WTC11 (cell line): ENCODE measurements around the gene TRDMT1. TPM values are rescaled to one million over a fixed set of nuclear protein-coding genes. Genes with fewer than 3 reads are reported as not detected.

Experiments used
- ATF1 ChIP-seq: sonication (generic); formaldehyde crosslinking; IDR thresholded peaks from 2 replicates; pipeline ENCODE4 v1.8.1; 2023; ENCODE audit warnings: mild to moderate bottlenecking, moderate library complexity, missing genetic modification reagents
- ATF6 ChIP-seq: sonication (generic); formaldehyde crosslinking; IDR thresholded peaks from 2 replicates; pipeline ENCODE4 v1.8.1; 2023; ENCODE audit warnings: mild to moderate bottlenecking, missing genetic modification reagents
- CREB1 ChIP-seq: sonication (generic); formaldehyde crosslinking; IDR thresholded peaks from 2 replicates; pipeline ENCODE4 v1.8.0; 2023; ENCODE audit warnings: mild to moderate bottlenecking, missing genetic modification reagents
- E2F1 ChIP-seq: sonication (generic); formaldehyde crosslinking; IDR thresholded peaks from 2 replicates; pipeline ENCODE4 v1.8.0; 2022; ENCODE audit warnings: mild to moderate bottlenecking, missing genetic modification reagents
- ELF4 ChIP-seq: sonication (generic); formaldehyde crosslinking; IDR thresholded peaks from 2 replicates; pipeline ENCODE4 v1.8.1; 2022; ENCODE audit warnings: low read depth, mild to moderate bottlenecking, moderate library complexity, missing genetic modification reagents
- ESRRA ChIP-seq: sonication (generic); formaldehyde crosslinking; IDR thresholded peaks from 2 replicates; pipeline ENCODE4 v1.8.1; 2022; ENCODE audit warnings: mild to moderate bottlenecking, missing genetic modification reagents, borderline replicate concordance
- JAZF1 ChIP-seq: fragments of 250-450 bp; sonication (Bioruptor Pico); IDR thresholded peaks from 2 replicates; pipeline ENCODE4 v1.9.0; 2021; ENCODE audit warnings: moderate library complexity, mild to moderate bottlenecking, inconsistent platforms
- MAX ChIP-seq: sonication (generic); formaldehyde crosslinking; IDR thresholded peaks from 2 replicates; pipeline ENCODE4 v1.8.0; 2022; ENCODE audit warnings: mild to moderate bottlenecking, missing genetic modification reagents
- MXD4 ChIP-seq: fragments of 250-450 bp; sonication (Bioruptor Pico); IDR thresholded peaks from 2 replicates; pipeline ENCODE4 v1.8.0; 2021; ENCODE audit warnings: mild to moderate bottlenecking, moderate library complexity, borderline replicate concordance
- MYBL2 ChIP-seq: sonication (generic); formaldehyde crosslinking; IDR thresholded peaks from 2 replicates; pipeline ENCODE4 v1.8.1; 2023; ENCODE audit warnings: mild to moderate bottlenecking, moderate library complexity, missing genetic modification reagents
- STAT6 ChIP-seq: sonication (generic); formaldehyde crosslinking; conservative IDR thresholded peaks from 2 replicates; pipeline ENCODE4 v1.8.1; 2023; ENCODE audit warnings: mild to moderate bottlenecking, low read depth, missing genetic modification reagents, moderate library complexity
- TEAD1 ChIP-seq: sonication (generic); formaldehyde crosslinking; IDR thresholded peaks from 2 replicates; pipeline ENCODE4 v1.8.0; 2022; ENCODE audit warnings: mild to moderate bottlenecking, missing genetic modification reagents
- TEAD4 ChIP-seq: sonication (generic); formaldehyde crosslinking; IDR thresholded peaks from 2 replicates; pipeline ENCODE4 v1.8.0; 2022; ENCODE audit warnings: mild to moderate bottlenecking, missing genetic modification reagents
- ZNF317 ChIP-seq: sonication (generic); formaldehyde crosslinking; IDR thresholded peaks from 2 replicates; pipeline ENCODE4 v1.8.1; 2023; ENCODE audit warnings: low read depth, mild to moderate bottlenecking, moderate library complexity, missing genetic modification reagents, borderline replicate concordance
- ZNF396 ChIP-seq: fragments of 250-450 bp; sonication (Bioruptor Pico); IDR thresholded peaks from 2 replicates; pipeline ENCODE4 v1.8.0; 2021; ENCODE audit warnings: mild to moderate bottlenecking, moderate library complexity, borderline replicate concordance
- ZNF416 ChIP-seq: fragments of 250-450 bp; sonication (Bioruptor Pico); IDR thresholded peaks from 2 replicates; pipeline ENCODE4 v1.9.0; 2021; ENCODE audit warnings: mild to moderate bottlenecking, inconsistent platforms
- ZNF423 ChIP-seq: fragments of 250-450 bp; sonication (Bioruptor Pico); IDR thresholded peaks from 2 replicates; pipeline ENCODE4 v2.1.2; 2022; ENCODE audit warnings: mild to moderate bottlenecking, moderate library complexity
- ZNF512 ChIP-seq: sonication (generic); formaldehyde crosslinking; IDR thresholded peaks from 2 replicates; pipeline ENCODE4 v1.8.1; 2022; ENCODE audit warnings: missing genetic modification reagents, borderline replicate concordance
- ZNF532 ChIP-seq: fragments of 250-450 bp; sonication (Bioruptor Pico); IDR thresholded peaks from 2 replicates; pipeline ENCODE4 v1.9.0; 2021; ENCODE audit warnings: mild to moderate bottlenecking, borderline replicate concordance
- ZNF671 ChIP-seq: fragments of 250-450 bp; sonication (Bioruptor Pico); IDR thresholded peaks from 2 replicates; pipeline ENCODE4 v1.8.0; 2021; ENCODE audit warnings: mild to moderate bottlenecking
- ZSCAN18 ChIP-seq: fragments of 250-450 bp; sonication (Bioruptor Pico); IDR thresholded peaks from 2 replicates; pipeline ENCODE4 v2.1.2; 2022; ENCODE audit warnings: mild to moderate bottlenecking, moderate library complexity
- total RNA-seq: library from RNA; stranded (reverse); gene quantifications from 3 replicates; pipeline ENCODE4 v1.2.3, GENCODE V29; 2021

TRDMT1 gene
- total RNA-seq, 1 experiment from 2014 or later: 11.7 TPM

GRCh38 chr10:17200912-17201793 is at the start of gene TRDMT1 (continued):
- TF ChIP-seq STAT6 (no peak), TEAD4 (CRISPR knock-in tag) (0 out of 2 replicates have a peak, but pooled peaks have one; percentile 28), ESRRA (CRISPR knock-in tag) (no peak; the same call in 1 of the 2 replicates), ZSCAN18 (CRISPR knock-in tag) (no peak), MYBL2 (CRISPR knock-in tag) (peak; percentile 81; the same call in 1 of the 2 replicates), ZNF416 (CRISPR knock-in tag) (peak; percentile 58; the same call in 1 of the 2 replicates), JAZF1 (CRISPR knock-in tag) (no peak), MAX (CRISPR knock-in tag) (peak; percentile 87), ZNF423 (no peak), TEAD1 (CRISPR knock-in tag) (peak; percentile 88), E2F1 (CRISPR knock-in tag) (0 out of 2 replicates have a peak, but pooled peaks have one; percentile 28), ZNF512 (CRISPR knock-in tag) (no peak), ZNF317 (CRISPR knock-in tag) (0 out of 2 replicates have a peak, but pooled peaks have one; percentile 29), CREB1 (CRISPR knock-in tag) (no peak), MXD4 (no peak), ZNF396 (CRISPR knock-in tag) (no peak; the same call in 1 of the 2 replicates), ZNF671 (CRISPR knock-in tag) (no peak), ZNF532 (CRISPR knock-in tag) (no peak), ELF4 (CRISPR knock-in tag) (0 out of 2 replicates have a peak, but pooled peaks have one; percentile 36), ATF6 (no peak), ATF1 (no peak)
